ENCODE results near the gene CREM. TPM values are rescaled to one million over a fixed set of nuclear protein-coding genes. Genes with fewer than 3 reads are reported as not detected.

CREM gene
- total RNA-seq, 2 experiments from 2014 or later = 154 to 157 TPM

Other genes starting within 250 kb of the CREM start
- 10 to 100 TPM; 30.6 to 34.3 TPM for gene CUL2, start 36.5 kb upstream of the CREM start, total RNA-seq
- 10 to 100 TPM; 49.3 to 56.7 TPM for gene CCNY, start 209.7 kb downstream of the CREM start, total RNA-seq

Data from activated CD4-positive, alpha-beta memory T cell treated with anti-CD3 and anti-CD28 coated beads, Interleukin-2, amount 10 ng/mL, durations not matched to agents 7 days and 5 days (primary cell).